ENCODE results near the gene RAPSN. TPM values are rescaled to one million over a fixed set of nuclear protein-coding genes. Genes with fewer than 3 reads are reported as not detected.

Gene RAPSN
- total RNA-seq, result 0.20 TPM in 1 of 2 replicates, not detected in the other

GRCh38 chr11:47448566-47449427, at the start of gene RAPSN:
Gene RAPSN (minus strand): TSS chr11:47449136. CDS start chr11:47448964, 172 bp downstream.

GRCh38 chr11:47426062-47426956, 22.6 kb downstream of the RAPSN start, which contains the start of gene PSMC3:
Gene PSMC3 (minus strand): TSS chr11:47426439. CDS start chr11:47426279, 160 bp downstream.

GRCh38 chr11:47407746-47408590, 41.0 kb downstream of the RAPSN start, which contains the start of gene SLC39A13:
Gene SLC39A13 (plus strand): TSS chr11:47408590. CDS start chr11:47410095, 1,505 bp downstream.

Small RNA genes within 50 kb of the gene (small RNA-seq; reads per million reads assigned to genes)
- not detected for gene MIR4487

Other genes starting within 250 kb of the RAPSN start
- gene DDB2, start 234.2 kb downstream of the RAPSN start, total RNA-seq, result 38.9 and 44.4 TPM in 2 replicates
- 26.8 and 31.1 TPM in 2 replicates for gene ACP2, start 200.3 kb downstream of the RAPSN start, total RNA-seq
- gene NR1H3, start 191.1 kb downstream of the RAPSN start, total RNA-seq, result 53.3 and 88.2 TPM in 2 replicates
- 10.3 and 20.3 TPM in 2 replicates for gene MADD, start 179.0 kb downstream of the RAPSN start, total RNA-seq
- not detected in 2 replicates for gene MYBPC3, start 96.4 kb downstream of the RAPSN start, total RNA-seq
- gene SPI1, start 70.6 kb downstream of the RAPSN start, total RNA-seq, result not detected in 2 replicates
- 51.4 and 68.4 TPM in 2 replicates for gene SLC39A13, start 40.5 kb downstream of the RAPSN start, total RNA-seq
- 138 and 145 TPM in 2 replicates for gene PSMC3, start 22.7 kb downstream of the RAPSN start, total RNA-seq
- gene CELF1, start 104.0 kb upstream of the RAPSN start, total RNA-seq, result 80.5 and 121 TPM in 2 replicates
- 42.4 and 50.3 TPM in 2 replicates for gene PTPMT1, start 116.5 kb upstream of the RAPSN start, total RNA-seq
- 21.7 and 22.9 TPM in 2 replicates for gene KBTBD4, start 129.8 kb upstream of the RAPSN start, total RNA-seq
- 71.7 and 73.9 TPM in 2 replicates for gene NDUFS3, start 129.9 kb upstream of the RAPSN start, total RNA-seq
- 0.37 TPM in 1 of 2 replicates, not detected in the other for gene FAM180B, start 137.5 kb upstream of the RAPSN start, total RNA-seq
- under 0.01 and 0.20 TPM in 2 replicates for gene C1QTNF4, start 145.3 kb upstream of the RAPSN start, total RNA-seq
- 73.9 and 78.2 TPM in 2 replicates for gene MTCH2, start 193.4 kb upstream of the RAPSN start, total RNA-seq

Data from subcutaneous preadipocyte (primary cell).